Left ventricle myocardium superior (tissue), 1 donor: ENCODE measurements around the gene TMEM69. TPM values are rescaled to one million over a fixed set of nuclear protein-coding genes. Genes with fewer than 3 reads are reported as not detected.
A peak's percentile ranks its signal among the peaks of the same experiment; 100 is the strongest.
"Not testable (repeated sequence)": the region's sequence is repeated elsewhere in the genome, so short reads cannot be mapped to it uniquely, and the experiment has no call there.

Experiments
- ATAC-seq: fragments of 200-7000 bp; cut with Tn5 transposase; one replicate; pipeline ENCODE4 v1.9.1; 2020; ENCODE audit warnings: mild to moderate bottlenecking, moderate library complexity
- DNase-seq: peaks from one replicate; pipeline ENCODE4 v3.0.0-alpha.2; 2020
- intact Hi-C: fragments of 100-400 bp; cut with micrococcal nuclease; formaldehyde crosslinking; loops from one replicate; pipeline ENCODE4 v1.11.0; 2022
- total RNA-seq: library from RNA; stranded (reverse); fragmentation: NEBNext Ultra II Directional; extraction: Animal tissue kit (Norgen Biotek cat#: 25700); gene quantifications from one replicate; pipeline ENCODE4 v1.2.1, GENCODE V29; 2021
- donor health status: DM: no; HTN: yes; CAD: no; lungs with severe emphysema.

Gene TMEM69
- total RNA-seq, 1 donor from 2014 or later: 21.7 TPM

DNA sequence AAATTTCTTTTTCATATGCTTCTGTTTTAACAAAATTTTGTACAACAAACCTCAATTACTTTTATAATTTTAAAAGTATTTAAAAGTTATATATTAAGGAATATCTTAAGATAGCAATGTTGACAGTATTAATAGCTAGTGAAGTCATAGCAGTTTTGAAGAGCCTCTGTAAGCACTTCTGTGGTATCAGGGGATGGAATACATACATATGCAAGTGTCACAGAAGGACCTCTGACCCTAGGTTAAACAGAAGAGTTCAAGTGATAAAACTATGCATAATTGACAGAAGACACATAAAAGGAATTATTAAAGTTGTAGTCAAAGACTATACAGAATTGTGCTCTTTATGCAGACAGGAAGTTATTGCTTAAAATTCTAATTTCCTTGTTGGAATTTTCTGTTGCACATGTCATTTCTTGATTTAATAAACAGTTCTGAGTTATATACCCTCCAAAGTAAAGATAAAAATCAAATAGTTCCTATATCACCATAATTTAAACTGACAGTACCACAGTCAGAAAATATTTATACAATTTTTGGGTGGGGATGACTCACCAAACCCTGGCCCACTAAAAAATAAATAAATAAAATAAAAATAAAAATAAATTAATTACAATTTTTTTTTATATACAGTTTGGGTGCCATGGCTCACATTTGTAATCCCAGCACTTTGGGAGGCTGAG is 35.4 kb downstream of the TMEM69 start:
- intact Hi-C loops: no loop called here
- no peak for DNase-seq
- ATAC-seq: peak; percentile 63

DNA sequence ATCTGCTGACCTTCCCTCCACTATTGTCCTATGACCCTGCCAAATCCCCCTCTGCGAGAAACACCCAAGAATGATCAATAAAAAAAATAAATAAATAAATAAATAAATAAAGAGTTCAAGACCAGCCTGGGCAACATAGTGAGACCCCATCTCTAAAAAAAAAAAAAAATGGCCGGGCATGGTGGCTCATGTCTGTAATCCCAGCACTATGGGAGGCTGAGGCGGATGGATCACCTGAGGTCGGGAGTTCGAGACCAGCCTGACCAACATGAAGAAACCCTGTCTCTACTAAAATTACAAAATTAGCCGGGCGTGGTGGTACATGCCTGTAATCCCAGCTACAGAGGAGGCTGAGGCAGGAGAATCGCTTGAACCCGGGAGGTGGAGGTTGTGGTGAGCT is 38.0 kb downstream of the TMEM69 start:
- DNase-seq, ATAC-seq, intact Hi-C loops: not testable (repeated sequence)

DNA sequence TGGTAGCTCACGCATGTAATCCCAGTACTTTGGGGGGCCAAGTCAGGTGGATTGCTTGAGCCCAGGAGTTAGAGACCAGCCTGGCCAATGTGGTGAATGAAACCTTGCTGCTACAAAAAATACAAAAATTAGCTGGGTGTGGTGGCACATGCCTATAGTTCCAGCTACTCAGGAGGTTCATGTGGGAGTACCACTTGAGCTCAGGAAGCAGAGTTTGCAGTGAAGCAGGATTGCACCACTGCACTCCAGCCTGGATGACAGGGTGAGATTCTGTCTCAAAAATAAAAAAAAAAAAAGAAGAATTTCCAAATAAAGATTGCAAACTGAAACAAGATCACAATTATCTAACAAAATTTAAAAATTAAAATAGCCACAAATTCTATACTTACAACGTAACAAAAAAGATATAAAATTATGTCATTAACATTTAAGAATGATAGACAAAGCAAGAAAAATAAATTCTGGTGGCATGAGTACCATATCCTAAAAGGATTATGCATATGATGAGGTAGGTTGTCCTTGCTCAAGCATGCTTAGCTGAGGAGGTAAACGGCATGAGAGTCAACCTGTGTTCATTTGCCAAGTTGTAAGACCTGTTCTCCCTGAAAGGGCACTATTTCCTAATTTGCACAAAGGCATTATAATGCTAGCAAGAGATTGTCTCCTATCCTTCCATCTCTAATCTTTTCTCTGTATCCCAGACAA is 42.2 kb downstream of the TMEM69 start:
- ATAC-seq (no peak), DNase-seq (no peak)
- intact Hi-C loops: no loop called here

DNA sequence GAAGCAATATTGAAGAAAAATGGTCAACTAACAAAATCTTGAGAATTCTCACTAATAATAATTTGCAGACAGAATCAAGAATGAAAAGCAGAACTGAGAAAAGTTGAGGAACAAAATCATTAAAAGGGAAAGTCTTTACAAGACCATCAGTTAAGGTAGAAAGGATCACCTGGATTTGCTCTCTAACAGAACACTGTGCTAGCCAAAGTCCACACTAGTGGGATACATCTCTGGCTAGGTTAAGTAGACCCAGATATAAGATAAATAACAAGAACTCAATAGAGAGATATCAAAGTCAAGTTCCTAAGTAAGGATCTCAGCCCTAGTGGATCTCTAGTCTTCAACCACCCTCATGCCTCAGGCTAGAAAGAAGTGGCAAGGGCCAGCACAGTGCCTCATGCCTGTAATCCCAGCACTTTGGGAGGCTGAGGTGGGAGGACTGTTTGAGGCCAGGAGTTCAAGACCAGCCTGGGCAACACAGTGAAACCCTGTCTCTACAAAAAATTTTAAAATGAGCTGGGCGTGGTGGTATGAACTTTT is 42.9 kb downstream of the TMEM69 start:
- intact Hi-C loops: no loop called here
- no peak for DNase-seq
- ATAC-seq: no peak

DNA sequence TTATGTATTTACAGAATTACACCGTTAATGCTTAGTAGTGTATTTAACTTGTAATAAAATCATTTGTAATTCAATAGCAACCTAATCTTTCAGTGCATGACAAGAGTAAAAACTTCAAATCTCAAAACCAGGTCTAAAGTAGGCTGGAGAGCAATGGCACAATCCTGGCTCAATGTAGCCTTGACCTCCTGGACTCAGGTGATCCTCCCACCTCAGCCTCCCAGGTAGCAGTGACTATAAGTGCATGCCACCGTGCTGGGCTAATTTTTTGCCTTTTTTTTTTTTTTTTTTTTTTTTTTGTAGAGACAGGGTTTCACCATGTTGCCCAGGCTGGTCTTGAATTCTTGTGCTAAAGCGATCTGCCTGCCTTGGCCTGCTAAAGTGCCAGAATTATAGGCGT is 51.2 kb downstream of the TMEM69 start:
- DNase-seq (no peak), ATAC-seq (no peak)
- intact Hi-C loops: no loop called here

DNA sequence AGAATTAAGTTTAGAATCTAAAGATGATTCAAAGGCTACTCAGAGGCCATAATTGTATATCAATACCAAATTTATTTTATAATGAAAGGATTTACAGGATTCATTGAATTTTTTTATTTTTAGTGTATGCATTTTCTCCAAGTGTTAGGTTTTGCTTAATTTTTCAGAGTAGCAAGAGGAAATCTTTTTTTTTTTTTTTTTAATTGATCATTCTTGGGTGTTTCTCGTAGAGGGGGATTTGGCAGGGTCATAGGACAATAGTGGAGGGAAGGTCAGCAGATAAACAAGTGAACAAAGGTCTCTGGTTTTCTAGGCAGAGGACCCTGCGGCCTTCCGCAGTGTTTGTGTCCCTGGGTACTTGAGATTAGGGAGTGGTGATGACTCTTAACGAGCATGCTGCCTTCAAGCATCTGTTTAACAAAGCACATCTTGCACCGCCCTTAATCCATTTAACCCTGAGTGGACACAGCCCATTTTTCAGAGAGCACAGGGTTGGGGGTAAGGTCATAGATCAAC is 51.7 kb downstream of the TMEM69 start:
- ATAC-seq, intact Hi-C loops, DNase-seq: not testable (repeated sequence)

Other genes with a start within 250 kb of the TMEM69 start
- gene TESK2, start 197.0 kb upstream of the TMEM69 start, total RNA-seq: 1.9 TPM
- gene CCDC163, start 188.1 kb upstream of the TMEM69 start, total RNA-seq: 0.30 TPM
- 24.7 TPM for gene MMACHC, start 187.9 kb upstream of the TMEM69 start, total RNA-seq
- gene PRDX1, start 166.3 kb upstream of the TMEM69 start, total RNA-seq: 311 TPM
- gene AKR1A1, start 137.4 kb upstream of the TMEM69 start, total RNA-seq: 43.2 TPM
- 29.5 TPM for gene NASP, start 104.1 kb upstream of the TMEM69 start, total RNA-seq
- 0.64 TPM for gene CCDC17, start 64.1 kb upstream of the TMEM69 start, total RNA-seq
- 78.9 TPM for gene GPBP1L1, start 1.6 kb upstream of the TMEM69 start, total RNA-seq
- gene IPP, start 62.5 kb downstream of the TMEM69 start, total RNA-seq: 12.2 TPM
- gene MAST2, start 115.4 kb downstream of the TMEM69 start, total RNA-seq: 103 TPM